Stimulated activated CD8-positive, alpha-beta memory T cell treated with anti-CD3 and anti-CD28 coated beads, Interleukin-12 subunit alpha, Interleukin-12 subunit beta, amount 100 ng/mL, for 24 hours (primary cell): ENCODE data around the gene PODXL2.
"Not testable (repeated sequence)": the region's sequence is repeated elsewhere in the genome, so short reads cannot be mapped to it uniquely, and the experiment has no call there.

Experiments
- DNase-seq: peaks from one replicate; pipeline ENCODE4 v3.0.0-alpha.2; 2020; ENCODE audit errors: extremely low read depth

Gene PODXL2

GRCh38 chr3:127689266-127689860 is 60.4 kb downstream of the PODXL2 start:
- DNase-seq = no peak

GRCh38 chr3:127690106-127690505 is 61.1 kb downstream of the PODXL2 start:
- DNase-seq = no peak

GRCh38 chr3:127690823-127691452 is 62.0 kb downstream of the PODXL2 start:
- no peak for DNase-seq

- DNase-seq = no peak
These were observed 62.5 kb downstream of the PODXL2 start for GRCh38 chr3:127691489-127691888.

GRCh38 chr3:127691974-127692373 is 63.0 kb downstream of the PODXL2 start:
- no peak for DNase-seq

GRCh38 chr3:127692501-127693335 is 63.7 kb downstream of the PODXL2 start:
- DNase-seq = no peak

- no peak for DNase-seq
These were observed 64.4 kb downstream of the PODXL2 start for GRCh38 chr3:127693336-127693843.

- no peak for DNase-seq
These were observed 65.7 kb downstream of the PODXL2 start for GRCh38 chr3:127694467-127695215.

GRCh38 chr3:127697551-127698240 is 68.7 kb downstream of the PODXL2 start:
- DNase-seq = no peak

GRCh38 chr3:127698286-127698685 is 69.3 kb downstream of the PODXL2 start:
- no peak for DNase-seq

- DNase-seq = no peak
These were observed 69.9 kb downstream of the PODXL2 start for GRCh38 chr3:127698691-127699415.

GRCh38 chr3:127699416-127700300 is 70.7 kb downstream of the PODXL2 start:
- DNase-seq = no peak

GRCh38 chr3:127700406-127700805 is 71.4 kb downstream of the PODXL2 start:
- no peak for DNase-seq

- no peak for DNase-seq
These were observed 72.4 kb downstream of the PODXL2 start for GRCh38 chr3:127701280-127701911.

GRCh38 chr3:127702151-127702578 is 73.2 kb downstream of the PODXL2 start:
- no peak for DNase-seq

GRCh38 chr3:127704840-127705239 is 75.9 kb downstream of the PODXL2 start:
- DNase-seq = not testable (repeated sequence)

GRCh38 chr3:127706312-127706711 is 77.3 kb downstream of the PODXL2 start:
- DNase-seq = no peak

GRCh38 chr3:127706785-127707351 is 77.9 kb downstream of the PODXL2 start:
- DNase-seq = no peak
